ENCODE measurements around the gene CYBC1.

GRCh38 chr17:82444284-82444893 is 6.2 kb downstream of the CYBC1 start:
- no peak for TF ChIP-seq POLR2AphosphoS5 (IDR thresholded peaks at IDR 0.05; ENCODE audit: borderline replicate concordance, low read depth, low read length)
- TF ChIP-seq EZH2 (IDR thresholded peaks at IDR 0.05) = no peak

All from SK-N-MC (cell line).